H1 (cell line): ENCODE measurements around the gene DIPK1A. TPM values are rescaled to one million over a fixed set of nuclear protein-coding genes. Genes with fewer than 3 reads are reported as not detected.

Source experiments
- CTCF ChIA-PET: fragments of 300-600 bp; sonication (Branson Sonifier 250); formaldehyde crosslinking; loops from one replicate; lab custom pipeline; 2021; ENCODE audit not compliant: partially characterized antibody; lab: Charles Lee
- POLR2A ChIA-PET: fragments of 300-600 bp; sonication (Branson Sonifier 250); formaldehyde crosslinking; loops from one replicate; lab custom pipeline; 2021; ENCODE audit warnings: inconsistent platforms; ENCODE audit not compliant: partially characterized antibody; lab: Charles Lee
- DNase-seq, 2 experiments: peaks; one replicate each; pipeline versions ENCODE4 v3.0.0 to v3.0.0-alpha.2; 2010 to 2022; ENCODE audit warnings: low spot score in 2 of 2, low read depth in 1 of 2, mixed read lengths in 1 of 2
- FAIRE-seq: peaks from 2 replicates; lab custom pipeline; 2011; peaks lifted over from hg19 to GRCh38; lab: Jason Lieb, UNC
- H2AFZ ChIP-seq: 2 replicates; pipeline ENCODE4 v1.8.1; 2012; ENCODE audit warnings: low read length, inconsistent platforms
- H2AK5ac ChIP-seq: 2 replicates; pipeline ENCODE4 v1.6.1; 2013; ENCODE audit warnings: low read depth, low read length
- H2BK120ac ChIP-seq: replicated peaks from 2 replicates; pipeline ENCODE3; 2013; ENCODE audit warnings: low read depth, low read length, inconsistent platforms
- H2BK12ac ChIP-seq: 2 replicates; pipeline ENCODE4 v1.6.1; 2013; ENCODE audit warnings: low read depth, low read length
- H2BK15ac ChIP-seq: 2 replicates; pipeline ENCODE4 v1.6.1; 2013; ENCODE audit warnings: low read length
- H2BK20ac ChIP-seq: 2 replicates; pipeline ENCODE4 v1.6.1; 2013; ENCODE audit warnings: low read length
- H2BK5ac ChIP-seq: 2 replicates; pipeline ENCODE4 v1.6.1; 2013; ENCODE audit warnings: low read depth, low read length
- H3K14ac ChIP-seq: 2 replicates; pipeline ENCODE4 v1.6.1; 2013; ENCODE audit warnings: inconsistent platforms; ENCODE audit not compliant: insufficient read length
- H3K18ac ChIP-seq: 2 replicates; pipeline ENCODE4 v1.6.1; 2013; ENCODE audit warnings: low read length; ENCODE audit errors: extremely low read depth
- H3K23ac ChIP-seq: 2 replicates; pipeline ENCODE4 v1.6.1; 2013; ENCODE audit warnings: inconsistent platforms; ENCODE audit not compliant: insufficient read length
- H3K23me2 ChIP-seq: 2 replicates; pipeline ENCODE4 v1.6.1; 2013; ENCODE audit warnings: low read depth, low read length
- H3K27ac ChIP-seq: 2 replicates; pipeline ENCODE4 v1.6.1; 2011; ENCODE audit warnings: low read depth, low read length, inconsistent platforms
- H3K27me3 ChIP-seq, 4 experiments: replicated peaks in 1 of 4; 1 replicate in 1 of 4; 2 replicates in 3 of 4; pipeline versions ENCODE4 v1.6.1 to v1.8.1; 2011 to 2013; ENCODE audit warnings: low read length in 3 of 4, mild to moderate bottlenecking in 3 of 4, inconsistent platforms in 2 of 4, mixed read lengths in 2 of 4, moderate library complexity in 1 of 4; ENCODE audit not compliant: control insufficient read depth in 3 of 4, insufficient read depth in 3 of 4; ENCODE audit errors: extremely low read depth in 1 of 4
- H3K36me3 ChIP-seq, 4 experiments: 2 replicates each; pipeline versions ENCODE4 v1.6.1 to v1.8.1; 2011 to 2013; ENCODE audit warnings: mild to moderate bottlenecking in 4 of 4, low read length in 3 of 4, moderate library complexity in 2 of 4, control low read depth in 1 of 4, inconsistent platforms in 1 of 4; ENCODE audit not compliant: insufficient read depth in 4 of 4, control insufficient read depth in 2 of 4
- H3K4ac ChIP-seq: replicated peaks from 2 replicates; pipeline ENCODE3; 2013; ENCODE audit warnings: low read length, low read depth, mixed read lengths, inconsistent platforms; ENCODE audit not compliant: insufficient read length
- H3K4me1 ChIP-seq, 4 experiments: replicated peaks in 1 of 4; 1 replicate in 1 of 4; 2 replicates in 3 of 4; pipeline versions ENCODE4 v1.6.1 to v1.8.1; 2011 to 2013; ENCODE audit warnings: low read length in 3 of 4, inconsistent platforms in 2 of 4, mixed read lengths in 1 of 4; ENCODE audit not compliant: insufficient read depth in 4 of 4, control insufficient read depth in 3 of 4
- H3K4me2 ChIP-seq, 2 experiments: 2 replicates each; pipeline versions ENCODE4 v1.6.1 to v1.8.1; 2011 to 2013; ENCODE audit warnings: low read depth in 2 of 2, low read length in 2 of 2, control low read depth in 1 of 2, inconsistent platforms in 1 of 2, mild to moderate bottlenecking in 1 of 2; ENCODE audit not compliant: insufficient read depth in 1 of 2
- H3K4me3 ChIP-seq, 4 experiments: fragments of 200-600, 300-600 bp in 1 of 4; sonication (generic), shearing (Covaris generic), sonication (Bioruptor Twin) in 1 of 4; 2 replicates each; pipeline versions ENCODE4 v1.5.1 to v1.8.1; 2011 to 2016; ENCODE audit warnings: low read length in 4 of 4, low read depth in 3 of 4, control low read depth in 2 of 4, inconsistent platforms in 2 of 4, mild to moderate bottlenecking in 2 of 4, mixed read lengths in 1 of 4, moderate library complexity in 1 of 4; ENCODE audit not compliant: insufficient read depth in 2 of 4; ENCODE audit errors: extremely low read depth in 1 of 4
- H3K56ac ChIP-seq: replicated peaks from 2 replicates; pipeline ENCODE3; 2013; ENCODE audit warnings: low read depth, mild to moderate bottlenecking, mixed read lengths, low read length, inconsistent platforms; ENCODE audit not compliant: insufficient read length
- H3K79me1 ChIP-seq: 2 replicates; pipeline ENCODE4 v1.6.1; 2013; ENCODE audit warnings: low read depth, low read length, control low read depth
- H3K79me2 ChIP-seq, 2 experiments: 2 replicates each; pipeline versions ENCODE4 v1.6.1 to v1.8.1; 2012 to 2013; ENCODE audit warnings: low read length in 2 of 2, mild to moderate bottlenecking in 2 of 2, inconsistent platforms in 1 of 2; ENCODE audit not compliant: insufficient read depth in 2 of 2, control insufficient read depth in 1 of 2
- H3K9ac ChIP-seq, 4 experiments: replicated peaks in 1 of 4; 1 replicate in 1 of 4; 2 replicates in 3 of 4; pipeline versions ENCODE4 v1.6.1 to v1.8.1; 2011 to 2013; ENCODE audit warnings: low read depth in 3 of 4, low read length in 3 of 4, control low read depth in 2 of 4, mild to moderate bottlenecking in 2 of 4, moderate library complexity in 2 of 4, inconsistent platforms in 1 of 4; ENCODE audit errors: extremely low read depth in 1 of 4
- H3K9me3 ChIP-seq, 2 experiments: 2 replicates each; pipeline versions ENCODE4 v1.6.1 to v1.8.1; 2012 to 2013; ENCODE audit warnings: mild to moderate bottlenecking in 2 of 2, moderate library complexity in 2 of 2, control low read depth in 1 of 2, inconsistent platforms in 1 of 2, low read depth in 1 of 2, low read length in 1 of 2, mixed read lengths in 1 of 2; ENCODE audit not compliant: insufficient read depth in 2 of 2
- H4K20me1 ChIP-seq, 2 experiments: replicated peaks in 1 of 2; 2 replicates each; pipeline versions ENCODE3 to v1.8.1; 2011 to 2013; ENCODE audit warnings: inconsistent platforms in 2 of 2, low read length in 2 of 2, mild to moderate bottlenecking in 1 of 2; ENCODE audit not compliant: insufficient read depth in 2 of 2, control insufficient read depth in 1 of 2
- H4K5ac ChIP-seq: 2 replicates; pipeline ENCODE4 v1.6.1; 2013; ENCODE audit warnings: low read length, low read depth, mixed read lengths, inconsistent platforms; ENCODE audit not compliant: insufficient read length
- H4K8ac ChIP-seq: 2 replicates; pipeline ENCODE4 v1.8.0; 2013; ENCODE audit warnings: mild to moderate bottlenecking, moderate library complexity, low read length, inconsistent platforms; ENCODE audit not compliant: insufficient read depth; ENCODE audit errors: extremely low read depth
- H4K91ac ChIP-seq: replicated peaks from 2 replicates; pipeline ENCODE3; 2013; ENCODE audit warnings: low read length, mixed read lengths, inconsistent platforms; ENCODE audit not compliant: insufficient read length
- CHD1 ChIP-seq: IDR thresholded peaks from 2 replicates; pipeline ENCODE4 v1.6.1; 2012; ENCODE audit warnings: low read depth, low read length, improper control_type of control experiment
- E2F6 ChIP-seq: IDR thresholded peaks from 2 replicates; pipeline ENCODE4 v1.6.1; 2012; ENCODE audit warnings: inconsistent platforms
- JUN ChIP-seq: IDR thresholded peaks from 2 replicates; pipeline ENCODE4 v1.6.1; 2011; ENCODE audit warnings: low read depth, mild to moderate bottlenecking, improper control_type of control experiment, low read length
- JUND ChIP-seq: IDR thresholded peaks from 2 replicates; pipeline ENCODE4 v1.6.1; 2011; ENCODE audit warnings: mild to moderate bottlenecking, improper control_type of control experiment, low read length
- POLR2AphosphoS5 ChIP-seq: IDR thresholded peaks from 2 replicates; pipeline ENCODE4 v1.6.1; 2011; ENCODE audit warnings: low read depth, low read length
- RXRA ChIP-seq: IDR thresholded peaks from 2 replicates; pipeline ENCODE4 v1.6.1; 2011; ENCODE audit warnings: low read depth, mild to moderate bottlenecking, low read length, moderate library complexity; ENCODE audit not compliant: insufficient read depth
- SIN3A ChIP-seq, 2 experiments: IDR thresholded peaks in 1 of 2; conservative IDR thresholded peaks in 1 of 2; 2 replicates each; pipeline ENCODE4 v1.6.1; 2011 to 2012; ENCODE audit warnings: low read length in 2 of 2, improper control_type of control experiment in 1 of 2, low read depth in 1 of 2, mild to moderate bottlenecking in 1 of 2
- SIRT6 ChIP-seq: IDR thresholded peaks from one replicate; pipeline ENCODE4 v1.7.1; 2012; ENCODE audit warnings: low read length, inconsistent platforms
- SIX5 ChIP-seq: IDR thresholded peaks from 2 replicates; pipeline ENCODE4 v1.6.1; 2011; ENCODE audit warnings: mild to moderate bottlenecking, low read depth, low read length
- SUZ12 ChIP-seq: fragments of 200-600 bp; sonication (generic); IDR thresholded peaks from 2 replicates; pipeline ENCODE4 v1.6.1; 2012; ENCODE audit warnings: mild to moderate bottlenecking, inconsistent platforms, low read length, moderate library complexity, mixed read lengths
- TAF7 ChIP-seq: optimal IDR thresholded peaks from 2 replicates; pipeline ENCODE3; 2011; ENCODE audit warnings: low read depth, mild to moderate bottlenecking, inconsistent platforms, low read length, moderate library complexity, borderline replicate concordance
- TCF12 ChIP-seq: IDR thresholded peaks from 2 replicates; pipeline ENCODE4 v1.6.1; 2011; ENCODE audit warnings: low read depth, mild to moderate bottlenecking, low read length
- TEAD4 ChIP-seq: IDR thresholded peaks from 2 replicates; pipeline ENCODE4 v1.6.1; 2012; ENCODE audit warnings: low read depth, low read length, inconsistent platforms, mixed read lengths
- WGBS, 2 experiments: shearing (Covaris generic) in 1 of 2; methylation state at CpG; one replicate each; pipeline versions ENCODE4 v1.1.6 to v1.1.7; 2013 to 2015; ENCODE audit warnings: low lambda C conversion rate in 2 of 2, mixed read lengths in 2 of 2, inconsistent platforms in 1 of 2, low coverage in 1 of 2, missing lambda C conversion rate in 1 of 2; ENCODE audit not compliant: insufficient replicate concordance in 2 of 2, insufficient coverage in 1 of 2, insufficient read length in 1 of 2; ENCODE audit errors: extremely low coverage in 1 of 2, missing lambda C conversion rate in 1 of 2; 5-methylcytosine and 5-hydroxymethylcytosine counted together
- polyA plus RNA-seq, 7 experiments: library from polyadenylated mRNA; depleted of rRNA in 3 of 7; stranded (reverse) in 5 of 7; unstranded in 2 of 7; fragments of >200 nt in 5 of 7; fragments of 200-250 nt in 2 of 7; gene quantifications; 1 replicate in 5 of 7; 2 replicates in 1 of 7; 4 replicates in 1 of 7; pipeline versions ENCODE4 v1.2.1 to v1.2.3, GENCODE V29; 2011 to 2013; ENCODE audit warnings: missing spikeins in 2 of 7, mixed read lengths in 2 of 7
- total RNA-seq: library from RNA; stranded (reverse); fragmentation: NEBNext Ultra II Directional; extraction: Animal tissue kit (Norgen Biotek cat#: 25700); gene quantifications from 2 replicates; pipeline ENCODE4 v1.2.1, GENCODE V29; 2021
- TF ChIP-seq, protein P1 (sequence below): IDR thresholded peaks from 2 replicates; pipeline ENCODE4 v1.6.1; 2012; ENCODE audit warnings: inconsistent platforms

Gene DIPK1A
- total and polyA plus RNA-seq, 2 of the 8 experiments (the other 6 are each of a cell fraction or from before 2014, with no cell fraction given), result 2.5 to 5.0 TPM

- DNase-seq (no peak), FAIRE-seq (no peak)
- H3K4me3 ChIP-seq, result no peak overlapping the region
- POLR2A ChIA-PET, result no interaction called here
- no peak overlapping the region for H4K8ac ChIP-seq
- no peak overlapping the region for H2BK5ac ChIP-seq
- no peak overlapping the region for H3K18ac ChIP-seq
- H3K23me2 ChIP-seq, result no peaks in the 10 kb centered on the region
- H3K23ac ChIP-seq, result no peak overlapping the region
- H2AFZ ChIP-seq, result no peak overlapping the region
- H2BK20ac ChIP-seq, result no peak overlapping the region
- no peaks in the 10 kb centered on the region for H3K79me2 ChIP-seq
- H3K36me3 ChIP-seq, result no peaks in the 10 kb centered on the region
- H3K9me3 ChIP-seq, result no peaks in the 10 kb centered on the region
- H3K27me3 ChIP-seq, result no peaks in the 10 kb centered on the region
- H3K79me1 ChIP-seq, result no peaks in the 10 kb centered on the region
- no peak overlapping the region for H2BK120ac ChIP-seq
- no peak overlapping the region for H4K5ac ChIP-seq
- H2BK15ac ChIP-seq, result no peak overlapping the region
- no peak overlapping the region for H3K9ac ChIP-seq
- WGBS, 2 experiments, result 95% methylated on average over 3 of the region's 3 CpGs; no CpG with 5 or more reads in 1 of the 2 experiments
- H4K20me1 ChIP-seq, result no peaks in the 10 kb centered on the region
- no peak overlapping the region for H3K56ac ChIP-seq
- no peak overlapping the region for H4K91ac ChIP-seq
- H3K4me1 ChIP-seq, result no peaks in the 10 kb centered on the region
- no peak overlapping the region for H3K4me2 ChIP-seq
- TF ChIP-seq JUND, result no peak
- TF ChIP-seq SIN3A (conservative IDR thresholded peaks at IDR 0.05 in 1 of 2, IDR thresholded peaks at IDR 0.05 in 1 of 2; ENCODE audit: low read depth in 1 of 2, low read length in 2 of 2), result no peak
- TF ChIP-seq SUZ12, result no peak
- no peak for TF ChIP-seq TCF12
- TF ChIP-seq TAF7, result no peak
- no peak for TF ChIP-seq RXRA
- TF ChIP-seq E2F6, result no peak
- no peak for TF ChIP-seq TEAD4
- TF ChIP-seq JUN, result no peak
- TF ChIP-seq, protein P1, sequence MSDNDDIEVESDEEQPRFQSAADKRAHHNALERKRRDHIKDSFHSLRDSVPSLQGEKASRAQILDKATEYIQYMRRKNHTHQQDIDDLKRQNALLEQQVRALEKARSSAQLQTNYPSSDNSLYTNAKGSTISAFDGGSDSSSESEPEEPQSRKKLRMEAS, result no peak
- TF ChIP-seq SIRT6, result no peak
- TF ChIP-seq SIX5, result no peak
- no peak for TF ChIP-seq CHD1
- TF ChIP-seq POLR2AphosphoS5, result no peak
- TF ChIP-seq, all 59 proteins: peak for 0
- Histone ChIP-seq H2BK12ac (no peak overlapping the region), H3K14ac (no peak overlapping the region), H3K4ac (no peak overlapping the region), H3K27ac (no peak overlapping the region), H2AK5ac (no peak overlapping the region)
- CTCF ChIA-PET, result interaction anchor here (1.3 to 1.4 kb wide), 2 partner anchors 11 to 24 kb away, joined by 3 read pairs; no protein-coding TSS in a partner anchor
Measured at GRCh38 chr1:92909321-92909720, 51.9 kb downstream of the DIPK1A start.
